ENCODE measurements around the gene GBF1. TPM values are rescaled to one million over a fixed set of nuclear protein-coding genes. Genes with fewer than 3 reads are reported as not detected.

The GBF1 gene
- total and polyA plus RNA-seq, 2 donors (not counting 1 experiment from before 2014, with no cell fraction given): 20.8 to 39.3 TPM

GRCh38 chr10:102235598-102235920 is 9.8 kb upstream of the GBF1 start:
- Histone ChIP-seq H3K4me3 (ENCODE audit: control extremely low read depth in 1 of 5, extremely low read depth in 1 of 5, insufficient read depth in 1 of 5, low read depth in 2 of 5, low read length in 4 of 5) (no peak overlapping the region), H3K79me2 (ENCODE audit: control insufficient read depth, insufficient read depth, low read length) (no peaks in the 10 kb centered on the region), H3K4me2 (replicated peaks; ENCODE audit: low read depth, low read length, poor library complexity, severe bottlenecking) (no peak overlapping the region), H3K9ac (ENCODE audit: low read length) (no peak overlapping the region), H3K36me3 (replicated peaks in 1 of 2; ENCODE audit: control extremely low read depth in 1 of 2, control insufficient read depth in 1 of 2, extremely low read depth in 1 of 2, insufficient read depth in 2 of 2, low read length in 1 of 2) (no peaks in the 10 kb centered on the region), H3K27ac (ENCODE audit: low read length in 2 of 2) (no peak overlapping the region), H3K27me3 (replicated peaks in 1 of 4; ENCODE audit: control extremely low read depth in 1 of 4, control insufficient read depth in 3 of 4, insufficient read depth in 4 of 4, low read length in 3 of 4) (peaks cover 0 to 52% (median 19%) of the 10 kb centered on the region in 4 experiments), H4K20me1 (ENCODE audit: control insufficient read depth, insufficient read depth, low read length, poor library complexity, severe bottlenecking) (no peaks in the 10 kb centered on the region), H3K4me1 (ENCODE audit: control insufficient read depth in 2 of 2, insufficient read depth in 2 of 2, low read length in 2 of 2) (peaks cover 15 to 19% of the 10 kb centered on the region in 2 donors), H3K9me3 (ENCODE audit: control extremely low read depth in 1 of 3, control insufficient read depth in 2 of 3, insufficient read depth in 1 of 3, low read length in 2 of 3) (peaks cover 0 to 12% (median 0%) of the 10 kb centered on the region in 3 donors), H2AFZ (ENCODE audit: insufficient read depth, low read depth, low read length, poor library complexity, severe bottlenecking) (no peak overlapping the region)
- Mint-ChIP-seq H3K4me1 (peaks cover 15% of the 10 kb centered on the region), H3K27ac (no peak overlapping the region), H3K27me3 (peaks cover 54% of the 10 kb centered on the region), H3K4me3 (no peak overlapping the region), H3K9me3 (ENCODE audit: insufficient read depth) (no peaks in the 10 kb centered on the region)
- ATAC-seq (ENCODE audit: low read depth) (no peak), DNase-seq (no peak)
- CTCF ChIA-PET: interaction anchor here (1.2 to 11.2 kb wide), 3 partner anchors 13 to 158 kb away, joined by 3 to 391 read pairs (median 4); no protein-coding TSS in a partner anchor
- intact Hi-C loops (cut with micrococcal nuclease): no loop called here
- TF ChIP-seq EZH2 (IDR thresholded peaks at IDR 0.05; ENCODE audit: borderline replicate concordance, insufficient read depth, low read depth, low read length, poor library complexity, severe bottlenecking): no peak
- TF ChIP-seq, protein P1, sequence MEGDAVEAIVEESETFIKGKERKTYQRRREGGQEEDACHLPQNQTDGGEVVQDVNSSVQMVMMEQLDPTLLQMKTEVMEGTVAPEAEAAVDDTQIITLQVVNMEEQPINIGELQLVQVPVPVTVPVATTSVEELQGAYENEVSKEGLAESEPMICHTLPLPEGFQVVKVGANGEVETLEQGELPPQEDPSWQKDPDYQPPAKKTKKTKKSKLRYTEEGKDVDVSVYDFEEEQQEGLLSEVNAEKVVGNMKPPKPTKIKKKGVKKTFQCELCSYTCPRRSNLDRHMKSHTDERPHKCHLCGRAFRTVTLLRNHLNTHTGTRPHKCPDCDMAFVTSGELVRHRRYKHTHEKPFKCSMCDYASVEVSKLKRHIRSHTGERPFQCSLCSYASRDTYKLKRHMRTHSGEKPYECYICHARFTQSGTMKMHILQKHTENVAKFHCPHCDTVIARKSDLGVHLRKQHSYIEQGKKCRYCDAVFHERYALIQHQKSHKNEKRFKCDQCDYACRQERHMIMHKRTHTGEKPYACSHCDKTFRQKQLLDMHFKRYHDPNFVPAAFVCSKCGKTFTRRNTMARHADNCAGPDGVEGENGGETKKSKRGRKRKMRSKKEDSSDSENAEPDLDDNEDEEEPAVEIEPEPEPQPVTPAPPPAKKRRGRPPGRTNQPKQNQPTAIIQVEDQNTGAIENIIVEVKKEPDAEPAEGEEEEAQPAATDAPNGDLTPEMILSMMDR (IDR thresholded peaks at IDR 0.05): no peak
- POLR2A ChIA-PET: no interaction called here
- 88% methylated on average over 1 of the region's 1 CpG for WGBS (ENCODE audit: insufficient coverage)

DNA sequence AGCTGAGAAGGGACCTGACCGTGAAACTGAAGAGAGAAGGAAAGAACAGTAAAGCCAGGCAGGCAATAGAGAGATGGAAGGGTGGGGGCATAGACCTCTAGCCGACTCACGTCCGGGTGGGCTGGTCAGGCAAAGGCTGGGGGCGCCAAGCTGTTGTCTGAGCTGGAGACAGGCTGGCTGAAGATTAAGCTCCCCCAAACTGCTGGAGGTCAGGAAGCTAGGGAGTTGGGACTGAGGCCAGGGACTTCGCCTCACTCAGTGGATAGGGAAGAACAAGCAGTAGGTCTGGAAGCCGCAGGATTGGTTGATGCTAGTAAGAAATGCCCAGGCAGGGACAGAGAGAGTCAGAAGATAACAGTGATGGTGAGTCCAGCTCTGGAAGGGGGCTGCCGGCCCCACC is 9.3 kb upstream of the GBF1 start:
- POLR2A ChIA-PET: no interaction called here
- H4K20me1 ChIP-seq (ENCODE audit: control insufficient read depth, insufficient read depth, low read length, poor library complexity, severe bottlenecking): peaks cover 2% of the 10 kb centered on the region
- TF ChIP-seq, protein P1 (IDR thresholded peaks at IDR 0.05): no peak
- no peak for TF ChIP-seq EZH2 (IDR thresholded peaks at IDR 0.05; ENCODE audit: borderline replicate concordance, insufficient read depth, low read depth, low read length, poor library complexity, severe bottlenecking)
- Mint-ChIP-seq H3K9me3 (ENCODE audit: insufficient read depth) (no peaks in the 10 kb centered on the region), H3K4me3 (no peak overlapping the region), H3K4me1 (peaks cover 15% of the 10 kb centered on the region), H3K27me3 (peaks cover 56% of the 10 kb centered on the region), H3K27ac (no peak overlapping the region)
- WGBS (ENCODE audit: insufficient coverage): 85% methylated on average over 7 of the region's 8 CpGs
- H3K9me3 ChIP-seq (ENCODE audit: control extremely low read depth in 1 of 3, control insufficient read depth in 2 of 3, insufficient read depth in 1 of 3, low read length in 2 of 3): peaks cover 0 to 17% (median 0%) of the 10 kb centered on the region in 3 donors
- peaks cover 16 to 19% of the 10 kb centered on the region in 2 donors for H3K4me1 ChIP-seq (ENCODE audit: control insufficient read depth in 2 of 2, insufficient read depth in 2 of 2, low read length in 2 of 2)
- H3K9ac ChIP-seq (ENCODE audit: low read length): no peak overlapping the region
- H3K36me3 ChIP-seq (replicated peaks in 1 of 2; ENCODE audit: control extremely low read depth in 1 of 2, control insufficient read depth in 1 of 2, extremely low read depth in 1 of 2, insufficient read depth in 2 of 2, low read length in 1 of 2): no peaks in the 10 kb centered on the region
- H3K27ac ChIP-seq (ENCODE audit: low read length in 2 of 2): no peak overlapping the region
- H3K4me3 ChIP-seq (ENCODE audit: control extremely low read depth in 1 of 5, extremely low read depth in 1 of 5, insufficient read depth in 1 of 5, low read depth in 2 of 5, low read length in 4 of 5): no peak overlapping the region
- H3K79me2 ChIP-seq (ENCODE audit: control insufficient read depth, insufficient read depth, low read length): no peaks in the 10 kb centered on the region
- peaks cover 0 to 52% (median 22%) of the 10 kb centered on the region in 4 experiments for H3K27me3 ChIP-seq (replicated peaks in 1 of 4; ENCODE audit: control extremely low read depth in 1 of 4, control insufficient read depth in 3 of 4, insufficient read depth in 4 of 4, low read length in 3 of 4)
- intact Hi-C loops (cut with micrococcal nuclease): no loop called here
- H3K4me2 ChIP-seq (replicated peaks; ENCODE audit: low read depth, low read length, poor library complexity, severe bottlenecking): no peak overlapping the region
- CTCF ChIA-PET: interaction anchor here (0.6 to 11.2 kb wide), 4 partner anchors 13 to 331 kb away, joined by 3 to 391 read pairs (median 4); no protein-coding TSS in a partner anchor
- ATAC-seq (ENCODE audit: low read depth): no peak
- H2AFZ ChIP-seq (ENCODE audit: insufficient read depth, low read depth, low read length, poor library complexity, severe bottlenecking): no peak overlapping the region
- no peak for DNase-seq
